Measurements from ENCODE around the gene RERE.

RERE gene

GRCh38 chr1:8706995-8707396 is 110.4 kb downstream of the RERE start (continued):
- peak; percentile 43; the same call in 1 of the 2 replicates for TF ChIP-seq ZNF394 (tag by site-specific recombination; IDR thresholded peaks at IDR 0.05; ENCODE audit: borderline replicate concordance)
- no peak for TF ChIP-seq ZNF785 (tag by site-specific recombination; IDR thresholded peaks at IDR 0.05)
- TF ChIP-seq TSHZ1 (tag by site-specific recombination; IDR thresholded peaks at IDR 0.05; ENCODE audit: borderline replicate concordance), result peak; percentile 96
- TF ChIP-seq YY1 (tag by site-specific recombination; IDR thresholded peaks at IDR 0.05), result no peak
- TF ChIP-seq ZNF549 (tag by site-specific recombination; IDR thresholded peaks at IDR 0.05), result no peak
- 0 out of 2 replicates have a peak, but pooled peaks have one; percentile 9 for TF ChIP-seq ZBTB11 (tag by site-specific recombination; conservative IDR thresholded peaks at IDR 0.05; ENCODE audit: low read depth)
- no peak for TF ChIP-seq ZNF148 (tag by site-specific recombination; IDR thresholded peaks at IDR 0.05; ENCODE audit: borderline replicate concordance)
- no peak for TF ChIP-seq ZNF223 (tag by site-specific recombination; IDR thresholded peaks at IDR 0.05)
- peak; percentile 63; the same call in 1 of the 2 replicates for TF ChIP-seq ZNF449 (tag by site-specific recombination; IDR thresholded peaks at IDR 0.05)
- 0 out of 2 replicates have a peak, but pooled peaks have one; percentile 22 for TF ChIP-seq KLF9 (tag by site-specific recombination; IDR thresholded peaks at IDR 0.05; ENCODE audit: low read depth)
- TF ChIP-seq ZBTB20 (tag by site-specific recombination; IDR thresholded peaks at IDR 0.05), result peak; percentile 64
- no peak for TF ChIP-seq ZNF175 (tag by site-specific recombination; IDR thresholded peaks at IDR 0.05)
- no peak for TF ChIP-seq ZNF623 (tag by site-specific recombination; IDR thresholded peaks at IDR 0.05)
- TF ChIP-seq GFI1B (tag by site-specific recombination; IDR thresholded peaks at IDR 0.05), result peak; percentile 90
- TF ChIP-seq RBAK (tag by site-specific recombination; IDR thresholded peaks at IDR 0.05), result no peak
- TF ChIP-seq SCRT1 (tag by site-specific recombination; IDR thresholded peaks at IDR 0.05; ENCODE audit: borderline replicate concordance), result peak; percentile 93
- TF ChIP-seq ZNF654 (tag by site-specific recombination; IDR thresholded peaks at IDR 0.05; ENCODE audit: low read depth), result no peak
- no peak for TF ChIP-seq ZSCAN18 (tag by site-specific recombination; IDR thresholded peaks at IDR 0.05)
- no peak for TF ChIP-seq ZNF19 (tag by site-specific recombination; IDR thresholded peaks at IDR 0.05; ENCODE audit: low read depth)
- TF ChIP-seq PATZ1 (tag by site-specific recombination; IDR thresholded peaks at IDR 0.05), result peak; percentile 69; the same call in 1 of the 2 replicates
- TF ChIP-seq ZNF362 (tag by site-specific recombination; IDR thresholded peaks at IDR 0.05), result no peak
- TF ChIP-seq ZNF23 (tag by site-specific recombination; IDR thresholded peaks at IDR 0.05; ENCODE audit: borderline replicate concordance), result no peak
- no peak for TF ChIP-seq ZFP3 (tag by site-specific recombination; IDR thresholded peaks at IDR 0.05; ENCODE audit: low read depth)

Measured in HEK293 (cell line).